NT2/D1 (cell line): ENCODE data around the gene DIP2C.

Source experiments
- DNase-seq: peaks from one replicate; pipeline ENCODE4 v3.0.0-alpha.2; 2011; ENCODE audit warnings: low read depth, low spot score
- H3K27me3 ChIP-seq: 2 replicates; pipeline ENCODE4 v1.6.0; 2011; ENCODE audit warnings: mild to moderate bottlenecking; ENCODE audit not compliant: insufficient read length, insufficient read depth
- H3K36me3 ChIP-seq: 2 replicates; pipeline ENCODE4 v1.6.1; 2011; ENCODE audit warnings: mild to moderate bottlenecking, low read length, mixed read lengths; ENCODE audit not compliant: insufficient read depth, insufficient read length
- H3K4me1 ChIP-seq: 2 replicates; pipeline ENCODE4 v1.5.1; 2011; ENCODE audit not compliant: insufficient read depth, insufficient read length
- H3K4me3 ChIP-seq: 2 replicates; pipeline ENCODE4 v1.5.1; 2011; ENCODE audit warnings: low read depth; ENCODE audit not compliant: insufficient read length
- H3K9ac ChIP-seq: 2 replicates; pipeline ENCODE4 v1.6.0; 2011; ENCODE audit warnings: low read depth; ENCODE audit not compliant: insufficient read length
- H3K9me3 ChIP-seq: 2 replicates; pipeline ENCODE4 v1.5.1; 2011; ENCODE audit warnings: mild to moderate bottlenecking, low read length; ENCODE audit not compliant: insufficient read depth
- SUZ12 ChIP-seq: IDR thresholded peaks from 2 replicates; pipeline ENCODE4 v1.6.1; 2011; ENCODE audit not compliant: insufficient read length, insufficient read depth; ENCODE audit errors: extremely low read depth
- YY1 ChIP-seq: IDR thresholded peaks from 2 replicates; pipeline ENCODE4 v1.6.1; 2011; ENCODE audit not compliant: insufficient read length, insufficient read depth
- ZNF274 ChIP-seq: IDR thresholded peaks from 2 replicates; pipeline ENCODE4 v1.6.1; 2011; ENCODE audit warnings: mild to moderate bottlenecking, low read depth, low read length

The DIP2C gene

DNA sequence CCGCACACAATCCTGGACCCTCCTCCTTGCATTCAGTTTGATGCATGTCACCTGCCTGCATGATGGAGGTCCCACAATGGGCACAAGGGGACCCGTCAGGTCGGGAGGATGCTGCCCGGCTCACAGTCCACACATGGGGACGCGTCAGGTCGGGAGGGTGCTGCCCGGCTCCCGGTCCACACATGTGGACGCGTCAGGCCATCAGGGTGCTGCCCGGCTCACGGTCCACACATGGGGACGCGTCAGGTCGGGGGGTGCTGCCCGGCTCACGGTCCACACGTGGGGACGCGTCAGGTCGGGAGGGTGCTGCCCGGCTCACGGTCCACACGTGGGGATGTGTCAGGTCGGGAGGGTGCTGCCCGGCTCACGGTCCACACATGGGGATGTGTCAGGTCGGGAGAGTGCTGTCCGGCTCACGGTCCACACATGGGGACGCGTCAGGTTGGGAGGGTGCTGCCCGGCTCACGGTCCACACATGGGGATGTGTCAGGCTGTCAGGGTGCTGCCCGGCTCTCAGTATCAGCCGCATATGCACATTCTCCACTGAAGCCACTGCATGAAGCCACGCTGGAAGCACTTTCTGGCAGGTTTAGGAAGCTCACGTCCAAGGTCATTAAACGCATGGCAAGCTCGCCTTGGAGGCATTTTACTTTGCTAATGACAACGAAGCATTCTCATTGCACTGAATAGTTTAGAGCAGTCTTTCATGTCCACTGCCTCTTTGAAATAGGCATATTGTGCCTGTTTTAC, 50.3 kb downstream of the DIP2C start:
- Histone ChIP-seq H3K4me3 (no peak overlapping the region), H3K9me3 (no peaks in the 10 kb centered on the region), H3K9ac (no peak overlapping the region), H3K36me3 (no peaks in the 10 kb centered on the region), H3K27me3 (no peaks in the 10 kb centered on the region), H3K4me1 (peaks cover 6% of the 10 kb centered on the region)
- DNase-seq, result no peak
- TF ChIP-seq YY1 (no peak), SUZ12 (no peak), ZNF274 (no peak)

DNA sequence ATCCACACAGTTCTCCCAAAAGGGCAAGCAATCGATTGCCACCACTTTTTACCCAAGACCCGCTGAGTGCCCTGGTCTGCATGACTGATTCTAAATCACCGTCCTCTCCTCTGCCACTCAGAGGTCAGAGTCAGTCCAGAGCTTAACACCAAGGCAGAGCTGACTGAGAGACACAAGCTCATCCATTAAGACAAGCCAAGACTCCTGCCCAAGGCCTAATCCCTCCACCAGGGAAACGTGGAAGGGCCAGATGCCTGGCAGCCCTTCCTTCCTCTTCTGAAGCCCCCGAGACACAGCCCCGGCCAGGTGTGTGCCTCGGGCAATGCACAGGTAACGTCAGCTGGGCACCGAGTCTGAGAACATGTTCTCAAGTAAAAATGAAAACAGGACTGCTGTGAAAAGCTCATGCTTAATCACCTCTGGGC, 51.7 kb downstream of the DIP2C start:
- DNase-seq, result no peak
- no peaks in the 10 kb centered on the region for H3K36me3 ChIP-seq
- H3K4me1 ChIP-seq, result peaks cover 9% of the 10 kb centered on the region
- H3K4me3 ChIP-seq, result no peak overlapping the region
- no peak for TF ChIP-seq ZNF274
- H3K9me3 ChIP-seq, result no peaks in the 10 kb centered on the region
- no peaks in the 10 kb centered on the region for H3K27me3 ChIP-seq
- H3K9ac ChIP-seq, result no peak overlapping the region

GRCh38 chr10:637221-637620, 52.2 kb downstream of the DIP2C start:
- no peaks in the 10 kb centered on the region for H3K9me3 ChIP-seq
- no peaks in the 10 kb centered on the region for H3K27me3 ChIP-seq
- peaks cover 6% of the 10 kb centered on the region for H3K4me1 ChIP-seq
- TF ChIP-seq SUZ12 (no peak), ZNF274 (no peak), YY1 (no peak)
- no peak overlapping the region for H3K4me3 ChIP-seq
- no peaks in the 10 kb centered on the region for H3K36me3 ChIP-seq
- no peak overlapping the region for H3K9ac ChIP-seq
- no peak for DNase-seq

DNA sequence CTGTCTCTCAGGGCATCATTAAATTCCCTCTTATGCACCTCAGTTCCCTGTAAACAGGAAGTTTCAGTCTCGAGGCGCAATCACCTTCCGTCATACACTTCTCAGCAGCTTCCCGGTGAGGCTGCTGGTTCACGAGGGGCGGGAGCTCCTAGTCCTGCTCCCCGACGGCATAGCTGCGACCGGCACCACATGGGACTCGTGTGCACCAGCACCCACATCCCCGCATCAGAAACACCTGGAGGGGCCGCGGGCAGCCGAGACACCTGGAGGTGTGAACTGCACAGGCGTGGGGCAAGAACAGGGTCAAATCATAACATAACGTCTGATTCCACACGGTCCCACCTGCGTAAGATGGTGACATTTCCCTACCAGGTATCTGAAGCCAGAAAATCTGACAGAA, 52.7 kb downstream of the DIP2C start:
- H3K9ac ChIP-seq, result no peak overlapping the region
- TF ChIP-seq SUZ12 (no peak), ZNF274 (no peak), YY1 (no peak)
- DNase-seq, result no peak
- no peak overlapping the region for H3K4me3 ChIP-seq
- no peaks in the 10 kb centered on the region for H3K36me3 ChIP-seq
- no peaks in the 10 kb centered on the region for H3K9me3 ChIP-seq
- peaks cover 6% of the 10 kb centered on the region for H3K4me1 ChIP-seq
- no peaks in the 10 kb centered on the region for H3K27me3 ChIP-seq

DNA sequence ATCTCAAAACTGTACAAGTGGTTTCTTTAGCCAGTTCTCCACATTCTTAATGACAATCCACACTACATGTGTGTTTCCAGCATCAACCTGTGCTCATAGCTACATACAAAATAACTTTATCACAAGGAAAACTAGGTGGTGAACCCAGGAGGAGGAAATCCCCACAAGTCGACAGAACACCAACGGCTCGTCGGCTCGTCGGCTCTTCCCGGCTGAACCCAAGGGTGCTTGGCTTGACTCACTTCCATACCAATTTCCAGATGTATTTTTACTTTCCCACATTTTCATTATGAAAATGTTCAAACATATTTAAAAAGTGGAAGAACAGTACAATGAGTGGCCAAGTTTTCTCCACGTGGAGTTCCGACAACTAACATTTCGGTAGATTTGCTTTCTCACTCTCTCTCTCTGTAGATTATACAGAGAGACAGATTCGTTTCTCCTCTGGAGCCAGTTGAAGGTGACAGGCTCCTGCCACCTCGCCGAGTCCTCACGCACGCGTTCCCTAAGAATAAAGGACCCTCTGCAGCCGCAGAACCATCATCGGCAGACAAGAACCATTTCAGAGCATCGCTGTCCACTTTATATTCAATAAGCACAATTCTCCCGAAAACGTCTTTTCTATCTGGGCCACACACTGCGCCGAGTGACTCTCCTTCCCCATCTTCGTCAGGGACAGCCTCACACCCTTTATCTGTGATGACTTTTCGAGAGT, 53.3 kb downstream of the DIP2C start:
- TF ChIP-seq ZNF274 (no peak), SUZ12 (no peak), YY1 (no peak)
- Histone ChIP-seq H3K27me3 (no peaks in the 10 kb centered on the region), H3K9me3 (no peaks in the 10 kb centered on the region), H3K9ac (no peak overlapping the region), H3K4me3 (no peak overlapping the region), H3K36me3 (no peaks in the 10 kb centered on the region), H3K4me1 (peaks cover 6% of the 10 kb centered on the region)
- no peak for DNase-seq

GRCh38 chr10:635088-635861, 54.2 kb downstream of the DIP2C start:
- DNase-seq, result no peak
- Histone ChIP-seq H3K4me1 (peaks cover 5% of the 10 kb centered on the region), H3K36me3 (no peaks in the 10 kb centered on the region), H3K4me3 (no peak overlapping the region), H3K9me3 (no peaks in the 10 kb centered on the region), H3K9ac (no peak overlapping the region), H3K27me3 (no peaks in the 10 kb centered on the region)
- TF ChIP-seq SUZ12, result no peak
- TF ChIP-seq ZNF274, result no peak
- TF ChIP-seq YY1, result no peak

GRCh38 chr10:634256-634655, 55.2 kb downstream of the DIP2C start:
- Histone ChIP-seq H3K27me3 (no peaks in the 10 kb centered on the region), H3K4me3 (no peak overlapping the region), H3K9me3 (no peaks in the 10 kb centered on the region), H3K9ac (no peak overlapping the region), H3K36me3 (peaks cover 5% of the 10 kb centered on the region), H3K4me1 (peaks cover 2% of the 10 kb centered on the region)
- no peak for DNase-seq
- no peak for TF ChIP-seq ZNF274
- TF ChIP-seq YY1, result no peak
- no peak for TF ChIP-seq SUZ12
